Uterus (tissue), 4 donors: ENCODE measurements around the gene KRT7. TPM values are rescaled to one million over a fixed set of nuclear protein-coding genes. Genes with fewer than 3 reads are reported as not detected.

ENCODE experiments used
- DNase-seq, 2 donors: peaks; one replicate each; pipeline ENCODE4 v3.0.0-alpha.2; 2019 to 2020
- H3K27ac ChIP-seq, 2 donors: fragments of 200-600 bp; sonication (generic); 1 replicate in 1 of 2; 2 replicates in 1 of 2; pipeline ENCODE4 v1.5.1; 2016 to 2018
- H3K27me3 ChIP-seq, 2 donors: fragments of 200-600 bp; sonication (generic); one replicate each; pipeline ENCODE4 v1.5.1; 2018 to 2019; ENCODE audit warnings: control low read depth in 1 of 2
- H3K36me3 ChIP-seq, 2 donors: fragments of 200-600 bp; sonication (generic); one replicate each; pipeline ENCODE4 v1.5.1; 2019; ENCODE audit warnings: control low read depth in 1 of 2
- H3K4me1 ChIP-seq, 2 donors: fragments of 200-600 bp; sonication (generic); one replicate each; pipeline ENCODE4 v1.5.1; 2018 to 2019; ENCODE audit warnings: control low read depth in 1 of 2
- H3K4me3 ChIP-seq, 2 donors: fragments of 200-600 bp; sonication (generic); 1 replicate in 1 of 2; 2 replicates in 1 of 2; pipeline ENCODE4 v1.5.1; 2018 to 2019; ENCODE audit warnings: mild to moderate bottlenecking in 1 of 2
- H3K9me3 ChIP-seq, 2 donors: fragments of 200-600 bp; sonication (generic); one replicate each; pipeline ENCODE4 v1.5.1; 2019; ENCODE audit warnings: control low read depth in 1 of 2
- POLR2A ChIP-seq, 2 donors: fragments of 450-650 bp; IDR thresholded peaks; one replicate each; pipeline ENCODE4 v1.6.1; 2016; ENCODE audit warnings: antibody characterized with exemption in 2 of 2, mild to moderate bottlenecking in 1 of 2, moderate library complexity in 1 of 2
- intact Hi-C: fragments of 100-400 bp; cut with DNase I; formaldehyde crosslinking; loops from one replicate; pipeline ENCODE4 v1.15.1; 2023; ENCODE audit warnings: low total_unique reads
- total RNA-seq, 4 donors: library from RNA; depleted of rRNA in 3 of 4; stranded (reverse); fragments of >200 nt in 3 of 4; gene quantifications; one replicate each; pipeline versions ENCODE4 v1.1.0 to v1.2.4, GENCODE V29; 2014 to 2023
- TF ChIP-seq, protein P1 (sequence below), 4 experiments: fragments of 200-600 bp in 2 of 4; fragments of 450-650 bp in 2 of 4; sonication (generic) in 2 of 4; IDR thresholded peaks; one replicate each; pipeline ENCODE4 v1.5.1; 2016 to 2019; ENCODE audit warnings: antibody characterized with exemption in 4 of 4, mild to moderate bottlenecking in 2 of 4, moderate library complexity in 1 of 4
- donor health status: DM: yes; HTN: yes; CAD: no.

KRT7 gene
- total RNA-seq, 4 donors from 2014 or later: 2.1 to 51.2 (median 5.1) TPM; not detected in 1

DNA sequence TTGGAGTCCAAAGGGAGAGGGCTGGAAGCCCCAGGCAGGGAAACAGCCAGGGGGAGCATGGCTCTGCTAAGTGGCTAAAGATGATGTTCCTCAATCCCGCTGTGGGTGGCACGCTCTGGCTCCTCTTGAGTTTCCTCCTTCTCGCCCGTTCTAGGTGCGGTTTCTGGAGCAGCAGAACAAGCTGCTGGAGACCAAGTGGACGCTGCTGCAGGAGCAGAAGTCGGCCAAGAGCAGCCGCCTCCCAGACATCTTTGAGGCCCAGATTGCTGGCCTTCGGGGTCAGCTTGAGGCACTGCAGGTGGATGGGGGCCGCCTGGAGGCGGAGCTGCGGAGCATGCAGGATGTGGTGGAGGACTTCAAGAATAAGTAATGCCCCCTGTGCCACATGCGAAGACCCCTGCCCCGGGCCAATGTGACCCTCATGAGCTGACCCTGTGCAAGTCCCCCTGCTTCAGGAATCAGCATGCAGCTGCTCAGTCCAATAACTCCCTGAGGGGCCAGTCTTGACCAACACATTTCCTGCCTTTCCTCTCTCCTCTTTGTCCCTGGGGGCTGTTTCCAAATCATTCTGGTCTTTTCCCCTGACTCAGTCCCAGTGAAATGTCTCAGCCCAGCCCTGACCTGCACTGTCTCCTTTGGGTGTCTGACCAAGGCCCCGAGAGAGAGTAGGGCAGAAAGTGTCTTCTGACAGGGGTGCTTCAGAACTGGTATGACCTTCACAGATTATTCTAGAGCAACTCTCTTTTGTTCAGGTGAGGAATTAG is 2.1 kb downstream of the KRT7 start:
- Histone ChIP-seq H3K27me3 (peaks cover 0 to 3% of the 10 kb centered on the region in 2 donors), H3K36me3 (no peaks in the 10 kb centered on the region), H3K4me1 (no peaks in the 10 kb centered on the region), H3K4me3 (no peak overlapping the region), H3K9me3 (no peaks in the 10 kb centered on the region), H3K27ac (no peak overlapping the region)
- intact Hi-C loops: no loop called here
- TF ChIP-seq, protein P1, sequence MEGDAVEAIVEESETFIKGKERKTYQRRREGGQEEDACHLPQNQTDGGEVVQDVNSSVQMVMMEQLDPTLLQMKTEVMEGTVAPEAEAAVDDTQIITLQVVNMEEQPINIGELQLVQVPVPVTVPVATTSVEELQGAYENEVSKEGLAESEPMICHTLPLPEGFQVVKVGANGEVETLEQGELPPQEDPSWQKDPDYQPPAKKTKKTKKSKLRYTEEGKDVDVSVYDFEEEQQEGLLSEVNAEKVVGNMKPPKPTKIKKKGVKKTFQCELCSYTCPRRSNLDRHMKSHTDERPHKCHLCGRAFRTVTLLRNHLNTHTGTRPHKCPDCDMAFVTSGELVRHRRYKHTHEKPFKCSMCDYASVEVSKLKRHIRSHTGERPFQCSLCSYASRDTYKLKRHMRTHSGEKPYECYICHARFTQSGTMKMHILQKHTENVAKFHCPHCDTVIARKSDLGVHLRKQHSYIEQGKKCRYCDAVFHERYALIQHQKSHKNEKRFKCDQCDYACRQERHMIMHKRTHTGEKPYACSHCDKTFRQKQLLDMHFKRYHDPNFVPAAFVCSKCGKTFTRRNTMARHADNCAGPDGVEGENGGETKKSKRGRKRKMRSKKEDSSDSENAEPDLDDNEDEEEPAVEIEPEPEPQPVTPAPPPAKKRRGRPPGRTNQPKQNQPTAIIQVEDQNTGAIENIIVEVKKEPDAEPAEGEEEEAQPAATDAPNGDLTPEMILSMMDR (IDR thresholded peaks at IDR 0.05): no peak
- TF ChIP-seq POLR2A (IDR thresholded peaks at IDR 0.05): no peak
- DNase-seq: no peak

DNA sequence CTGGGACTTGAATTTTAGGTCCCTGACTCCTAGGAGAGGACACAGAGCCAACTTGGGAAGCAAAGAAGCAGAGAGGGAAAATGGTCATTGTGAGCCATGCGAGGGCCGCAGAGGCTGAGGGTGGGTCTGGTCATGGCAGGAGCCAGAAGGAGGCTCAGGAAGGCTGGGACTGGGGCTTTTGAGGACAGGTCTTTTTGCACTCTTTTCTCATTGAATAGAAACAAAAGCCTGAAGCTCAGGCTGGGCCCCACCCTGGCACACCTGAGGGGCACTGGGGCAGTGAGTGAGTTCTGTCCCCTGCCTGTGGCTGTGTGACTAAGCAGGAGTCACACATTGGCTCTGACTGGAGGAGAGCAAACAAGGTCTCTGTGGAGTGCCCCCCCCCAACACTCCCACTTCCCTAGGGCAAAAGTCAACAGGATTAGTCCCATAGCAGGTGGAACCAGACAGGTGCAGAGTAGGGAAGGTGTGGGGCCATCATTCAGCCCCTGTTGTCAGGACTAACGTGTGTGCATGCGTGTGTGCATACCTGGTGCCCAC is 2.8 kb downstream of the KRT7 start:
- Histone ChIP-seq H3K4me1 (no peaks in the 10 kb centered on the region), H3K9me3 (no peaks in the 10 kb centered on the region), H3K27me3 (peaks cover 0 to 3% of the 10 kb centered on the region in 2 donors), H3K4me3 (no peak overlapping the region), H3K27ac (no peak overlapping the region), H3K36me3 (no peaks in the 10 kb centered on the region)
- no peak for DNase-seq
- intact Hi-C loops: no loop called here
- TF ChIP-seq POLR2A (IDR thresholded peaks at IDR 0.05): no peak
- TF ChIP-seq, protein P1 (IDR thresholded peaks at IDR 0.05): no peak

DNA sequence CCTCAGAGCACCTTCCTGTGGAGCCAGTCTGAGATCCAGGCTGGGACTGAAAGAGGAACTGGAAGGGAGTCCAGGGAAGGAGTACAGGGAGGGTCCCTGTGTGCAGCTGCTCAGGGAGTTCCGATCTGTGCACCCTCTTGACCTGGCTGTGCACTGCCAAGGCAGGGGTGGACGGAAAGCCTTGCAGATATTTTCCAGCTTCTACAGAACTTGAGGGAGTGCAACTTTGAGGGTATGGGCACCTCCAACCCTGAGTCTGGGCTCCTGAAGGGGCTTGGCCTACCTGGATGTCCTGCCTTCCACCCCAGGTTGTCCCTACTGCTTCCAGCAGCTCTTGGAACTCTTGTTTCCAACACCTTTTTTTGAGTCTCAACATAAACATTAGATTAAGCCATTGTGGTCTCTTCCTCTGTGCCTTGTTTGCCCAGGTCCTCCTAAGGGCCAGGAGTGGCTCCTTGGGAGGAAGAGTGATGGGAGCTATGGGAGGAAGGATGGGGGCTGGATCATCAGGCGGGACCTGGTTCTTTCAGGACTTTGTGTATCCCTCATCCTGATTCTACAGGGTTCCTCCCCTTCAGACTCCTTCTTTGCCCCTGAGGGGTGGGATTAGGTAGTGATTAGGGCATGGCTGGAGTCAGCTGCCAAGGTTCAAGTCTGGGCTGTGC is 3.5 kb downstream of the KRT7 start:
- no peak for TF ChIP-seq POLR2A (IDR thresholded peaks at IDR 0.05)
- TF ChIP-seq, protein P1 (IDR thresholded peaks at IDR 0.05): no peak
- H3K36me3 ChIP-seq: no peaks in the 10 kb centered on the region
- H3K27me3 ChIP-seq: peaks cover 0 to 3% of the 10 kb centered on the region in 2 donors
- no peaks in the 10 kb centered on the region for H3K9me3 ChIP-seq
- intact Hi-C loops: no loop called here
- no peak overlapping the region for H3K4me3 ChIP-seq
- no peak for DNase-seq
- no peaks in the 10 kb centered on the region for H3K4me1 ChIP-seq
- no peak overlapping the region for H3K27ac ChIP-seq

DNA sequence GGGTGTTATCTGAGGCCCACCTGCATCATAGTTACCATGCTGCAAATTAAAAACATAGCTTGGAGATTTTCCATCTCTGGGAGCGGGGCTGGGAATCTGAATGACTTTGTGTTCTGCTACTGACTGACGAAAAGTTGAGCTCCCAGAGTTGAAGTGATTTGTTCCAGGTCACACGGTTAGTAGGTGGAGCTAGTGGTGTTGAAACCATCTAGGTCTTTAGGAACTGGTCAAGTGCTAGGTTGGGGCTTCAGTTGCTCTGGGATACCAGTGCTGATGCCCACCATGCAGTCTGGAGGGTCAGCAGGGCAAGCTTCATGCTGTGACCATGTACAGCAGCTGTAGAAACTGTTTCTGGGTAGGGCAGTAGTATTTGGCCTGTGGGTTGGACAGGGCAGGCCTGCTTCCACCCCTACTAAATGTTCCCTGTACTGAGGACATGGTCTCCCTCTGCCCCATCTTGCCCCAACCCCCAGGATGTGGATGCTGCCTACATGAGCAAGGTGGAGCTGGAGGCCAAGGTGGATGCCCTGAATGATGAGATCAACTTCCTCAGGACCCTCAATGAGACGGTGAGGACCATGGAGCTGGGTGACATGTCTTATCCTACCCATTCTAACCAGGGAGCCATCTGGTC is 5.3 kb downstream of the KRT7 start:
- Histone ChIP-seq H3K27me3 (no peaks in the 10 kb centered on the region), H3K4me1 (no peaks in the 10 kb centered on the region), H3K4me3 (no peak overlapping the region), H3K27ac (no peak overlapping the region), H3K36me3 (no peaks in the 10 kb centered on the region), H3K9me3 (no peaks in the 10 kb centered on the region)
- no peak for DNase-seq
- TF ChIP-seq POLR2A (IDR thresholded peaks at IDR 0.05): no peak
- TF ChIP-seq, protein P1 (IDR thresholded peaks at IDR 0.05): no peak
- intact Hi-C loops: no loop called here
